Activated naive CD8-positive, alpha-beta T cell treated with anti-CD3 and anti-CD28 coated beads for 36 hours (primary cell): ENCODE results near the gene SPEF2. TPM values are rescaled to one million over a fixed set of nuclear protein-coding genes. Genes with fewer than 3 reads are reported as not detected.
"Not testable (repeated sequence)": the region's sequence is repeated elsewhere in the genome, so short reads cannot be mapped to it uniquely, and the experiment has no call there.

Source experiments
- DNase-seq: peaks from one replicate; pipeline ENCODE4 v3.0.0; 2021
- H3K27ac Mint-ChIP-seq: one replicate; pipeline ENCODE4 v1.8.0; 2022; ENCODE audit warnings: mild to moderate bottlenecking, moderate library complexity, mixed read lengths
- H3K27me3 Mint-ChIP-seq: one replicate; pipeline ENCODE4 v1.8.0; 2022; ENCODE audit warnings: mild to moderate bottlenecking, mixed read lengths
- H3K36me3 Mint-ChIP-seq: one replicate; pipeline ENCODE4 v1.8.0; 2021; ENCODE audit warnings: mild to moderate bottlenecking, mixed read lengths
- H3K4me1 Mint-ChIP-seq: one replicate; pipeline ENCODE4 v1.8.0; 2021; ENCODE audit warnings: mixed read lengths
- H3K4me3 Mint-ChIP-seq: one replicate; pipeline ENCODE4 v1.8.0; 2022; ENCODE audit warnings: mild to moderate bottlenecking, moderate library complexity, mixed read lengths
- H3K9me3 Mint-ChIP-seq: one replicate; pipeline ENCODE4 v1.8.0; 2022; ENCODE audit warnings: mixed read lengths
- total RNA-seq, 2 experiments: library from RNA; stranded (reverse); gene quantifications; one replicate each; pipeline ENCODE4 v1.2.3, GENCODE V29; 2021

Gene SPEF2
- total RNA-seq, 2 experiments from 2014 or later, result 6.0 to 6.1 TPM

- no peak for DNase-seq
- peaks cover 82% of the 10 kb centered on the region for H3K36me3 Mint-ChIP-seq
- H3K27me3 Mint-ChIP-seq, result no peaks in the 10 kb centered on the region
- H3K9me3 Mint-ChIP-seq, result peaks cover 27% of the 10 kb centered on the region
- H3K27ac Mint-ChIP-seq, result peak overlapping the region; percentile 95
- peaks cover 61% of the 10 kb centered on the region for H3K4me1 Mint-ChIP-seq
- peak overlapping the region; percentile 86 for H3K4me3 Mint-ChIP-seq
Observed at GRCh38 chr5:35850967-35851680, 233.5 kb downstream of the SPEF2 start.

- Mint-ChIP-seq H3K9me3 (peaks cover 16% of the 10 kb centered on the region), H3K27ac (peak overlapping the region; percentile 95), H3K27me3 (no peaks in the 10 kb centered on the region), H3K36me3 (peaks cover 78% of the 10 kb centered on the region), H3K4me1 (peaks cover 70% of the 10 kb centered on the region), H3K4me3 (peak overlapping the region; percentile 86)
- peak; percentile 66 for DNase-seq
Observed at GRCh38 chr5:35852084-35852734, 234.5 kb downstream of the SPEF2 start.

- DNase-seq, result no peak
- Mint-ChIP-seq H3K9me3 (peaks cover 11% of the 10 kb centered on the region), H3K27me3 (no peaks in the 10 kb centered on the region), H3K4me1 (peaks cover 72% of the 10 kb centered on the region), H3K4me3 (peak overlapping the region; percentile 86), H3K27ac (peak overlapping the region; percentile 95), H3K36me3 (peaks cover 78% of the 10 kb centered on the region)
Observed at GRCh38 chr5:35852773-35853172, 235.1 kb downstream of the SPEF2 start.

GRCh38 chr5:35853631-35854030, 236.0 kb downstream of the SPEF2 start:
- H3K36me3 Mint-ChIP-seq, result peaks cover 75% of the 10 kb centered on the region

GRCh38 chr5:35854248-35854647, 236.6 kb downstream of the SPEF2 start:
- H3K9me3 Mint-ChIP-seq, result peaks cover 4% of the 10 kb centered on the region

More at GRCh38 chr5:35853631-35854030, 236.0 kb downstream of the SPEF2 start:
- H3K4me1 Mint-ChIP-seq, result peaks cover 71% of the 10 kb centered on the region
- peak overlapping the region; percentile 95 for H3K27ac Mint-ChIP-seq
- H3K27me3 Mint-ChIP-seq, result no peaks in the 10 kb centered on the region
- H3K9me3 Mint-ChIP-seq, result peaks cover 6% of the 10 kb centered on the region
- peak overlapping the region; percentile 86 for H3K4me3 Mint-ChIP-seq
- peak; percentile 67 for DNase-seq

GRCh38 chr5:35855187-35855586, 237.5 kb downstream of the SPEF2 start:
- Mint-ChIP-seq H3K27ac (peak overlapping the region; percentile 95), H3K4me3 (peak overlapping the region; percentile 86), H3K27me3 (no peaks in the 10 kb centered on the region), H3K4me1 (peaks cover 73% of the 10 kb centered on the region), H3K9me3 (peaks cover 4% of the 10 kb centered on the region), H3K36me3 (peaks cover 81% of the 10 kb centered on the region)
- DNase-seq, result no peak

More at GRCh38 chr5:35854248-35854647, 236.6 kb downstream of the SPEF2 start:
- H3K36me3 Mint-ChIP-seq, result peaks cover 79% of the 10 kb centered on the region
- peak overlapping the region; percentile 86 for H3K4me3 Mint-ChIP-seq
- peak overlapping the region; percentile 95 for H3K27ac Mint-ChIP-seq
- no peaks in the 10 kb centered on the region for H3K27me3 Mint-ChIP-seq
- H3K4me1 Mint-ChIP-seq, result peaks cover 75% of the 10 kb centered on the region
- peak; percentile 62 for DNase-seq

GRCh38 chr5:35856186-35856764, 238.6 kb downstream of the SPEF2 start:
- H3K9me3 Mint-ChIP-seq, H3K27me3 Mint-ChIP-seq, DNase-seq: not testable (repeated sequence)
- peak overlapping the region; percentile 95 for H3K27ac Mint-ChIP-seq
- peak overlapping the region; percentile 80 for H3K4me3 Mint-ChIP-seq
- H3K36me3 Mint-ChIP-seq, result peaks cover 84% of the 10 kb centered on the region
- H3K4me1 Mint-ChIP-seq, result peaks cover 73% of the 10 kb centered on the region

GRCh38 chr5:35856765-35857351, 239.2 kb downstream of the SPEF2 start, which contains the start of gene IL7R:
Gene IL7R (plus strand): TSS chr5:35856891. CDS start chr5:35856978, 87 bp downstream.
- Mint-ChIP-seq H3K4me3 (peak within 1 kb of the TSS; percentile 86), H3K36me3 (peaks cover 84% of the 10 kb centered on the region), H3K27me3 (no peaks in the 10 kb centered on the region), H3K4me1 (peaks cover 73% of the 10 kb centered on the region), H3K9me3 (no peaks in the 10 kb centered on the region), H3K27ac (peak within 1 kb of the TSS; percentile 95)
- no peak for DNase-seq

GRCh38 chr5:35857606-35858205, 240.0 kb downstream of the SPEF2 start:
- peaks cover 86% of the 10 kb centered on the region for H3K36me3 Mint-ChIP-seq
- DNase-seq, result no peak

GRCh38 chr5:35859101-35859661, 241.5 kb downstream of the SPEF2 start:
- Mint-ChIP-seq H3K27me3 (no peaks in the 10 kb centered on the region), H3K36me3 (peaks cover 86% of the 10 kb centered on the region), H3K27ac (peak overlapping the region; percentile 92), H3K4me3 (peak overlapping the region; percentile 84), H3K4me1 (peaks cover 81% of the 10 kb centered on the region), H3K9me3 (peaks cover 5% of the 10 kb centered on the region)
- no peak for DNase-seq

More at GRCh38 chr5:35857606-35858205, 240.0 kb downstream of the SPEF2 start:
- no peaks in the 10 kb centered on the region for H3K27me3 Mint-ChIP-seq
- H3K4me3 Mint-ChIP-seq, result peak overlapping the region; percentile 80
- peaks cover 74% of the 10 kb centered on the region for H3K4me1 Mint-ChIP-seq
- peak overlapping the region; percentile 95 for H3K27ac Mint-ChIP-seq
- H3K9me3 Mint-ChIP-seq, result no peaks in the 10 kb centered on the region

GRCh38 chr5:35860686-35861085, 243.0 kb downstream of the SPEF2 start:
- DNase-seq, result no peak
- Mint-ChIP-seq H3K4me3 (peak overlapping the region; percentile 84), H3K36me3 (peaks cover 86% of the 10 kb centered on the region), H3K4me1 (peaks cover 79% of the 10 kb centered on the region), H3K9me3 (peaks cover 16% of the 10 kb centered on the region), H3K27ac (peak overlapping the region; percentile 92), H3K27me3 (no peaks in the 10 kb centered on the region)

- DNase-seq, result no peak
- peak overlapping the region; percentile 84 for H3K4me3 Mint-ChIP-seq
- peaks cover 77% of the 10 kb centered on the region for H3K4me1 Mint-ChIP-seq
- peak overlapping the region; percentile 92 for H3K27ac Mint-ChIP-seq
- H3K36me3 Mint-ChIP-seq, result peaks cover 87% of the 10 kb centered on the region
- H3K9me3 Mint-ChIP-seq, result peaks cover 16% of the 10 kb centered on the region
- H3K27me3 Mint-ChIP-seq, result no peaks in the 10 kb centered on the region
Observed at GRCh38 chr5:35861718-35862117, 244.1 kb downstream of the SPEF2 start.

- Mint-ChIP-seq H3K9me3 (peaks cover 16% of the 10 kb centered on the region), H3K27ac (peak overlapping the region; percentile 92)
Observed at GRCh38 chr5:35862126-35862525, 244.5 kb downstream of the SPEF2 start.

GRCh38 chr5:35863159-35863558, 245.5 kb downstream of the SPEF2 start:
- peaks cover 87% of the 10 kb centered on the region for H3K36me3 Mint-ChIP-seq
- H3K27me3 Mint-ChIP-seq, result no peaks in the 10 kb centered on the region
- H3K9me3 Mint-ChIP-seq, result peaks cover 18% of the 10 kb centered on the region
- H3K27ac Mint-ChIP-seq, result peak overlapping the region; percentile 92
- peak overlapping the region; percentile 84 for H3K4me3 Mint-ChIP-seq
- DNase-seq, result peak; percentile 30
- peaks cover 81% of the 10 kb centered on the region for H3K4me1 Mint-ChIP-seq

More at GRCh38 chr5:35862126-35862525, 244.5 kb downstream of the SPEF2 start:
- peaks cover 86% of the 10 kb centered on the region for H3K36me3 Mint-ChIP-seq
- H3K4me1 Mint-ChIP-seq, result peaks cover 76% of the 10 kb centered on the region
- no peaks in the 10 kb centered on the region for H3K27me3 Mint-ChIP-seq
- no peak for DNase-seq
- H3K4me3 Mint-ChIP-seq, result peak overlapping the region; percentile 84
